HEK293 (cell line): Measurements from ENCODE around the gene RAB13.
"Not testable (repeated sequence)": the region's sequence is repeated elsewhere in the genome, so short reads cannot be mapped to it uniquely, and the experiment has no call there.

Experiments
- CTCF ChIA-PET: fragments of 350-600 bp; formaldehyde crosslinking; extraction: SDS; loops from one replicate; lab custom pipeline; 2021; ENCODE audit warnings: antibody characterized with exemption; lab: Yijun Ruan, JAX
- POLR2A ChIA-PET: fragments of 300-600 bp; formaldehyde crosslinking; extraction: SDS; loops from one replicate; lab custom pipeline; 2020; ENCODE audit warnings: antibody characterized with exemption, inconsistent platforms; lab: Yijun Ruan, JAX
- H3K27ac ChIP-seq: fragments of 200-500 bp; sonication (Bioruptor generic); 2 replicates; pipeline ENCODE4 v1.5.1; 2014; ENCODE audit warnings: low read depth, low read length, control low read depth, inconsistent platforms; ENCODE audit errors: extremely low read depth
- H3K36me3 ChIP-seq, 2 experiments: fragments of 200-500 bp in 1 of 2; sonication (Bioruptor generic) in 1 of 2; 1 replicate in 1 of 2; 2 replicates in 1 of 2; pipeline ENCODE4 v1.5.1; 2014 to 2017; ENCODE audit warnings: inconsistent platforms in 2 of 2, low read length in 2 of 2; ENCODE audit not compliant: control insufficient read depth in 2 of 2, insufficient read depth in 1 of 2
- H3K4me1 ChIP-seq: fragments of 200-500 bp; sonication (Bioruptor generic); 2 replicates; pipeline ENCODE4 v1.5.1; 2014; ENCODE audit warnings: mild to moderate bottlenecking, low read length, inconsistent platforms; ENCODE audit not compliant: control insufficient read depth, insufficient read depth
- H3K4me3 ChIP-seq: 2 replicates; pipeline ENCODE4 v1.5.1; 2011; ENCODE audit warnings: low read depth, mild to moderate bottlenecking, control low read depth, low read length, moderate library complexity
- H3K9me3 ChIP-seq: fragments of 200-500 bp; sonication (Bioruptor generic); 2 replicates; pipeline ENCODE4 v1.5.1; 2014; ENCODE audit warnings: low read depth, low read length, inconsistent platforms; ENCODE audit not compliant: control insufficient read depth, insufficient read depth
- HOXC10 ChIP-seq: sonication (generic); formaldehyde crosslinking; IDR thresholded peaks from 2 replicates; pipeline ENCODE4 v1.8.1; 2023; ENCODE audit warnings: mild to moderate bottlenecking, missing genetic modification reagents
- KLF10 ChIP-seq: fragments of 450-650 bp; IDR thresholded peaks from 2 replicates; pipeline ENCODE4 v1.5.1; 2018; ENCODE audit warnings: missing biosample characterization, mild to moderate bottlenecking, missing genetic modification characterization
- TSHZ1 ChIP-seq: fragments of 450-650 bp; formaldehyde crosslinking; IDR thresholded peaks from 2 replicates; pipeline ENCODE4 v1.5.1; 2016; ENCODE audit warnings: missing biosample characterization, missing genetic modification characterization, borderline replicate concordance
- ZNF133 ChIP-seq: fragments of 450-650 bp; formaldehyde crosslinking; IDR thresholded peaks from 2 replicates; pipeline ENCODE4 v1.5.1; 2016; ENCODE audit warnings: missing biosample characterization, missing genetic modification characterization
- ZNF155 ChIP-seq: fragments of 450-650 bp; formaldehyde crosslinking; IDR thresholded peaks from 2 replicates; pipeline ENCODE4 v1.5.1; 2016; ENCODE audit warnings: missing biosample characterization, missing genetic modification characterization
- ZNF2 ChIP-seq: fragments of 450-650 bp; formaldehyde crosslinking; IDR thresholded peaks from 2 replicates; pipeline ENCODE4 v1.5.1; 2016; ENCODE audit warnings: missing biosample characterization, missing genetic modification characterization
- ZNF248 ChIP-seq: fragments of 450-650 bp; formaldehyde crosslinking; IDR thresholded peaks from 2 replicates; pipeline ENCODE4 v1.5.1; 2017; ENCODE audit warnings: missing biosample characterization, missing genetic modification characterization
- ZNF266 ChIP-seq: fragments of 450-650 bp; formaldehyde crosslinking; IDR thresholded peaks from 2 replicates; pipeline ENCODE4 v1.5.1; 2016; ENCODE audit warnings: missing biosample characterization, missing genetic modification characterization, low read depth
- ZNF423 ChIP-seq: fragments of 450-650 bp; formaldehyde crosslinking; IDR thresholded peaks from 2 replicates; pipeline ENCODE4 v1.5.1; 2016; ENCODE audit warnings: missing biosample characterization, missing genetic modification characterization
- ZNF433 ChIP-seq: fragments of 450-650 bp; formaldehyde crosslinking; IDR thresholded peaks from 2 replicates; pipeline ENCODE4 v1.5.1; 2016; ENCODE audit warnings: missing biosample characterization, missing genetic modification characterization, low read depth
- ZNF48 ChIP-seq: fragments of 450-650 bp; formaldehyde crosslinking; IDR thresholded peaks from 2 replicates; pipeline ENCODE4 v1.5.1; 2016; ENCODE audit warnings: missing biosample characterization, missing genetic modification characterization
- ZNF501 ChIP-seq: fragments of 450-650 bp; formaldehyde crosslinking; IDR thresholded peaks from 2 replicates; pipeline ENCODE4 v1.5.1; 2016; ENCODE audit warnings: missing biosample characterization, missing genetic modification characterization
- ZNF530 ChIP-seq: fragments of 450-650 bp; formaldehyde crosslinking; IDR thresholded peaks from 2 replicates; pipeline ENCODE4 v1.5.1; 2016; ENCODE audit warnings: low read depth, missing biosample characterization, missing genetic modification characterization
- ZNF560 ChIP-seq: fragments of 450-650 bp; formaldehyde crosslinking; IDR thresholded peaks from 2 replicates; pipeline ENCODE4 v1.5.1; 2017; ENCODE audit warnings: missing biosample characterization, missing genetic modification characterization, borderline replicate concordance
- ZNF76 ChIP-seq: fragments of 450-650 bp; formaldehyde crosslinking; IDR thresholded peaks from 2 replicates; pipeline ENCODE4; 2016; ENCODE audit warnings: low read depth, missing biosample characterization, missing genetic modification characterization, borderline replicate concordance
- ZNF785 ChIP-seq: fragments of 450-650 bp; formaldehyde crosslinking; IDR thresholded peaks from 2 replicates; pipeline ENCODE4 v1.5.1; 2016; ENCODE audit warnings: missing biosample characterization, missing genetic modification characterization
- ZSCAN5A ChIP-seq: fragments of 450-650 bp; formaldehyde crosslinking; IDR thresholded peaks from 2 replicates; pipeline ENCODE4 v1.5.1; 2016; ENCODE audit warnings: missing biosample characterization, missing genetic modification characterization
- TF ChIP-seq, protein P1 (sequence below): fragments of 450-650 bp; formaldehyde crosslinking; IDR thresholded peaks from 2 replicates; pipeline ENCODE4 v1.5.1; 2016; ENCODE audit warnings: missing biosample characterization, missing genetic modification characterization

The RAB13 gene

GRCh38 chr1:154033697-154034096 is 47.6 kb upstream of the RAB13 start:
- H3K9me3 ChIP-seq, POLR2A ChIA-PET, H3K4me1 ChIP-seq, H3K27ac ChIP-seq, H3K36me3 ChIP-seq, H3K4me3 ChIP-seq: not testable (repeated sequence)
- CTCF ChIA-PET = interaction anchor here (0.6 kb wide), 1 partner anchor 47 kb away, joined by 3 read pairs; no protein-coding TSS in a partner anchor
- peak; percentile 97 for TF ChIP-seq ZNF248 (tag by site-specific recombination)

DNA sequence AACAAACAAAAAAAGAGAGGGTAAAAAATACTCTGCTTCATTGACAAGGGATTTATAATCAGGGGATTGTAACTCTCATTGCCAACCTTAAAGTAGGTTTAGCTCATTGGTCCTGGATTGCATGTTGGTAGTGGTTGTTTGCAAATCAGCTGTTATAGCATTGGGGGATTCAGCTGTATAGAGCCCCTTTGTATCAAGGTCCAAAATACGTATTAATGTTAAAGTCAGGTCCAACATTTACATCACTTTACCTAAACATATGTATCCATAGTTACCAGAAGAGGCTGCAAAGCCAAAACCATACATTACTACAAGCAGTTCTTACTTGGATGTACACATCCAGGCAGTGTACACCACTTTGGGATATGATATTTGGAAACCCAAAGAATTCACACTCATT is 33.8 kb upstream of the RAB13 start:
- ChIA-PET CTCF (no interaction called here), POLR2A (no interaction called here)
- Histone ChIP-seq H3K9me3 (no peaks in the 10 kb centered on the region), H3K27ac (no peak overlapping the region), H3K4me3 (no peak overlapping the region), H3K36me3 (no peaks in the 10 kb centered on the region)
- peak; percentile 95 for TF ChIP-seq ZNF133 (tag by site-specific recombination)
- TF ChIP-seq ZNF530 (tag by site-specific recombination) = no peak
- TF ChIP-seq, all 188 proteins: peak for 1
- H3K4me1 ChIP-seq = peaks cover 4% of the 10 kb centered on the region; the same call in 1 of the 2 replicates

- peaks cover 2% of the 10 kb centered on the region; the same call in 1 of the 2 replicates for H3K4me1 ChIP-seq
- no peak for TF ChIP-seq ZNF785
- TF ChIP-seq HOXC10 (CRISPR knock-in tag) = no peak
- TF ChIP-seq ZNF433 = no peak
- TF ChIP-seq ZNF155 (tag by site-specific recombination) = no peak
- no peak for TF ChIP-seq ZNF266 (tag by site-specific recombination)
- no peaks in the 10 kb centered on the region for H3K9me3 ChIP-seq
- ChIA-PET POLR2A (no interaction called here), CTCF (interaction anchor here (0.6 kb wide), 1 partner anchor 1200 kb away, joined by 3 read pairs; no protein-coding TSS in a partner anchor)
- H3K27ac ChIP-seq = no peak overlapping the region
- H3K4me3 ChIP-seq = no peak overlapping the region
- no peaks in the 10 kb centered on the region for H3K36me3 ChIP-seq
Measured at GRCh38 chr1:154019269-154019668, 33.1 kb upstream of the RAB13 start.

DNA sequence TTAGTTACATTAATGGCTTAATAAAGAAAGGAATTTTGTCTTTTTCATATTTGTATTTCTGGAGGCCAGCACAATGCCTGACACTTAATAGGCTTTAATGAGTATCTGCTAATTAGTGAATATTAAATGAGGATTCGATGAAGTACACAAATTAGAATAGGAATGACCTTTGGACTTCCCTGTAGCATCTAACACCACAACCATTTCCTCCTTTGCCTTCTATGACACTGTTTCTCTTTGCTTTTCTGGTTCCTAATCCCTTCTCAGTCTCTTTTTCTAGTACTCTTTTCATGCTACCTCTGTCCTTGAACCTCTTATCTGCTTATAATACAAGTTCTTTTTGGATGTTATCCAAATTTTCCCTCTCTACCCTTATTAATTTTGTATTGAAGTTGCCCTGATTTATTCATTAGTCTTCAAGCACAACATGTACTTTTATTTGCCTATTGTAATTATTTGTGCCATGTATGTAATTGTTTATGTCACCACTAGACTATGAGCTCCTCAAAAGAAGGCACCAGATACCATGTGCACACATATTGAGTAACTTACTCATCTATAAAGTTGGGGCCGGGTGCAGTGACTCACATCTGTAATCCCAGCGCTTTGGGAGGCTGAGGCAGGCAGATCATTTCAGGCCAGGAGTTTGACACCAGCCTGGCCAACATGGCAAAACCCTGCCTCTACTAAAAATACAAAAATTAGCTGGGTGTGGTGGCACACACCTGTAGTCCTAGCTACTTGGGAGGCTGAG is 28.2 kb upstream of the RAB13 start:
- ChIA-PET POLR2A (interaction anchor here (0.7 kb wide), 1 partner anchor 380 kb away, joined by 3 read pairs; the partner anchor contains the start of gene CHTOP), CTCF (interaction anchor here (0.7 kb wide), 3 partner anchors 10 to 224 kb away, joined by 3 to 5 read pairs (median 4); partner anchors contain the start of gene RAB13)
- TF ChIP-seq, protein P1, sequence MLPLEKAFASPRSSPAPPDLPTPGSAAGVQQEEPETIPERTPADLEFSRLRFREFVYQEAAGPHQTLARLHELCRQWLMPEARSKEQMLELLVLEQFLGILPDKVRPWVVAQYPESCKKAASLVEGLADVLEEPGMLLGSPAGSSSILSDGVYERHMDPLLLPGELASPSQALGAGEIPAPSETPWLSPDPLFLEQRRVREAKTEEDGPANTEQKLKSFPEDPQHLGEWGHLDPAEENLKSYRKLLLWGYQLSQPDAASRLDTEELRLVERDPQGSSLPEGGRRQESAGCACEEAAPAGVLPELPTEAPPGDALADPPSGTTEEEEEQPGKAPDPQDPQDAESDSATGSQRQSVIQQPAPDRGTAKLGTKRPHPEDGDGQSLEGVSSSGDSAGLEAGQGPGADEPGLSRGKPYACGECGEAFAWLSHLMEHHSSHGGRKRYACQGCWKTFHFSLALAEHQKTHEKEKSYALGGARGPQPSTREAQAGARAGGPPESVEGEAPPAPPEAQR (tag by site-specific recombination) = no peak
- TF ChIP-seq ZNF2 = no peak
- TF ChIP-seq ZNF76 (tag by site-specific recombination) = no peak
- no peak for TF ChIP-seq ZNF423 (tag by site-specific recombination)
- TF ChIP-seq ZSCAN5A (tag by site-specific recombination) = no peak
- TF ChIP-seq TSHZ1 (tag by site-specific recombination) = no peak
- no peak for TF ChIP-seq ZNF248 (tag by site-specific recombination)
- TF ChIP-seq ZNF560 (tag by site-specific recombination) = no peak
- TF ChIP-seq ZNF48 = no peak
- TF ChIP-seq ZNF501 (tag by site-specific recombination) = no peak
- no peak for TF ChIP-seq KLF10

GRCh38 chr1:154012543-154012942 is 26.4 kb upstream of the RAB13 start:
- CTCF ChIA-PET, H3K27ac ChIP-seq, H3K4me1 ChIP-seq, H3K4me3 ChIP-seq, H3K9me3 ChIP-seq, H3K36me3 ChIP-seq: not testable (repeated sequence)
- POLR2A ChIA-PET = interaction anchor here (1.6 kb wide), 1 partner anchor 22 kb away, joined by 3 read pairs; the partner anchor contains the start of gene RPS27

More for the DNA sequence above, 28.2 kb upstream of the RAB13 start:
- Histone ChIP-seq H3K27ac (no peak overlapping the region), H3K4me1 (no peaks in the 10 kb centered on the region), H3K36me3 (no peaks in the 10 kb centered on the region), H3K4me3 (no peak overlapping the region), H3K9me3 (no peaks in the 10 kb centered on the region)
